ENCODE data around the gene ARL3.

DNA sequence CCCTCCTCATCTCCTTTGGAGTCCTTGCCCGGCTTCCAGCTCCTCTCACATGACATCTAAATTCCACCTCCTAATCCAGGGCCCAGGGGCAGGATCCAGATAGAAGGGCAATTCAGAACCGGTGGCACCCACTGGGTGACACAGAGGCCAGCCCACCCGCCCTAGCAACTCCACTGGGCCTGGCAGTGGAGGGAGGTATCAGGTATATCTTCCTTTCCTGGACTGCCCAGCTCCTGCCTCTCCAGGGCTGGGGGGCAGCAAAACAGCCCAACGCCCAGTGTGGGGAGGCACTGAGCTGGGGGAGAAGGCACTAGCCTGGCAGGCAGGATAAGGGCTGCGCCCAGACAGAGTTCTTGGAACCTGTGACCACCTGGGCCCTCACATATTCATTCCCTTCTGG lies 80.3 kb downstream of the ARL3 start:
- TF ChIP-seq, protein P1, sequence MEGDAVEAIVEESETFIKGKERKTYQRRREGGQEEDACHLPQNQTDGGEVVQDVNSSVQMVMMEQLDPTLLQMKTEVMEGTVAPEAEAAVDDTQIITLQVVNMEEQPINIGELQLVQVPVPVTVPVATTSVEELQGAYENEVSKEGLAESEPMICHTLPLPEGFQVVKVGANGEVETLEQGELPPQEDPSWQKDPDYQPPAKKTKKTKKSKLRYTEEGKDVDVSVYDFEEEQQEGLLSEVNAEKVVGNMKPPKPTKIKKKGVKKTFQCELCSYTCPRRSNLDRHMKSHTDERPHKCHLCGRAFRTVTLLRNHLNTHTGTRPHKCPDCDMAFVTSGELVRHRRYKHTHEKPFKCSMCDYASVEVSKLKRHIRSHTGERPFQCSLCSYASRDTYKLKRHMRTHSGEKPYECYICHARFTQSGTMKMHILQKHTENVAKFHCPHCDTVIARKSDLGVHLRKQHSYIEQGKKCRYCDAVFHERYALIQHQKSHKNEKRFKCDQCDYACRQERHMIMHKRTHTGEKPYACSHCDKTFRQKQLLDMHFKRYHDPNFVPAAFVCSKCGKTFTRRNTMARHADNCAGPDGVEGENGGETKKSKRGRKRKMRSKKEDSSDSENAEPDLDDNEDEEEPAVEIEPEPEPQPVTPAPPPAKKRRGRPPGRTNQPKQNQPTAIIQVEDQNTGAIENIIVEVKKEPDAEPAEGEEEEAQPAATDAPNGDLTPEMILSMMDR (IDR thresholded peaks at IDR 0.05; ENCODE audit: insufficient read depth, low read depth, low read length) = no peak
- TF ChIP-seq EZH2 (IDR thresholded peaks at IDR 0.05; ENCODE audit: insufficient read depth, low read length) = no peak

All from astrocyte (in vitro differentiated cells and primary cell).